ENCODE measurements around the gene PTPRG. TPM values are rescaled to one million over a fixed set of nuclear protein-coding genes. Genes with fewer than 3 reads are reported as not detected.

Gene PTPRG
- total and polyA plus RNA-seq, 2 experiments from 2014 or later: 15.2 to 45.7 TPM

DNA sequence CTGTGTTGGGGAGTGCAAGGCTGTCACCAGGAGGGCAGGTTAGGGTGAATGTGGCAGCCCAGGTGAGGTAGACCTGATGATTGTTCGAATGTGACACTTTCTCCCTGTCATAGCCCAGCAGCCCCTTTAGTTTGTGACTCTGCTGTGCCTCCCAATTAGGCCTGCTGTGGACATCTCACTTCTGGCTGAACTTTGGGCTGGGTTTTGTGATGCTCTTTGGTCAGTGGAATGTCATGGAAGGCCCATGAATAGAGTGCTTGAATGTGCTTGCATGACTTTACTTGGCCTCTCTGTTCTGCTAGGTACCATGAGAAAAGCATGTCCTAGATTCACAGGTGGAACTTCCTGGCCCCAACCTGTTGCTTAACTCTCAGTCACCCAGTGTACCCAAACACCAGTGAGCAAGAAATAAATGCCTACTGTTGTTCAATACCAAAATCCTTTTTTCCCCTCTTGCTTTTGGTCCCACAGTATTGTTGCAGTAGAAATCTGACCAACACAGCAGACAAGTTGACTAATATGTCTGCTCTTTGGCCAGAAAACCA lies 249.7 kb downstream of the PTPRG start:
- H3K27me3 ChIP-seq: no peaks in the 10 kb centered on the region

DNA sequence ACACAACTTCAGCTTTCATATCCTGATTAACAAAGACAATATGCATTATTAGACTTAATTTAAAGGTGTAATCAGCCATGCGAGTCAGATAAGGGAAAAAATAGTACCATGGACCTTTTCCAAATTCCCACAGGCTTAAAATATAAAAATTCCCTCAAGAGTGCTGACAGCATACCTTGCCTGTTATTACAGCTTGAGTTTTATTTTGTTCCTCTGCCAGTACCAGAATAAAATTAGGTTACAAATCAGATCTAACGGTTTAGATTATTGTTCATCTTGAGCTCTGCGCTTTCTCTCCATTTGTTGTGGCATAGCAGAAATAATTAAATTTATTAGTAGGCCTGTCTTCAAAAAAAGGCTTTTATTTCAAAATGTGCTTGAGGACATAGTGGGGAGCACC lies 250.3 kb downstream of the PTPRG start:
- H3K27me3 ChIP-seq: no peaks in the 10 kb centered on the region
- H3K4me1 ChIP-seq (ENCODE audit: low read depth): peaks cover 53% of the 10 kb centered on the region
- no peak for DNase-seq (ENCODE audit: low read depth in 1 of 2, low spot score in 1 of 2)
- H3K9me3 ChIP-seq (ENCODE audit: low read depth): no peaks in the 10 kb centered on the region
- H3K36me3 ChIP-seq: no peaks in the 10 kb centered on the region
- TF ChIP-seq, protein P1, sequence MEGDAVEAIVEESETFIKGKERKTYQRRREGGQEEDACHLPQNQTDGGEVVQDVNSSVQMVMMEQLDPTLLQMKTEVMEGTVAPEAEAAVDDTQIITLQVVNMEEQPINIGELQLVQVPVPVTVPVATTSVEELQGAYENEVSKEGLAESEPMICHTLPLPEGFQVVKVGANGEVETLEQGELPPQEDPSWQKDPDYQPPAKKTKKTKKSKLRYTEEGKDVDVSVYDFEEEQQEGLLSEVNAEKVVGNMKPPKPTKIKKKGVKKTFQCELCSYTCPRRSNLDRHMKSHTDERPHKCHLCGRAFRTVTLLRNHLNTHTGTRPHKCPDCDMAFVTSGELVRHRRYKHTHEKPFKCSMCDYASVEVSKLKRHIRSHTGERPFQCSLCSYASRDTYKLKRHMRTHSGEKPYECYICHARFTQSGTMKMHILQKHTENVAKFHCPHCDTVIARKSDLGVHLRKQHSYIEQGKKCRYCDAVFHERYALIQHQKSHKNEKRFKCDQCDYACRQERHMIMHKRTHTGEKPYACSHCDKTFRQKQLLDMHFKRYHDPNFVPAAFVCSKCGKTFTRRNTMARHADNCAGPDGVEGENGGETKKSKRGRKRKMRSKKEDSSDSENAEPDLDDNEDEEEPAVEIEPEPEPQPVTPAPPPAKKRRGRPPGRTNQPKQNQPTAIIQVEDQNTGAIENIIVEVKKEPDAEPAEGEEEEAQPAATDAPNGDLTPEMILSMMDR (IDR thresholded peaks at IDR 0.05; ENCODE audit: low read depth, low read length): no peak
- no peak overlapping the region for H3K4me3 ChIP-seq
- H3K27ac ChIP-seq: no peak overlapping the region

More for the DNA sequence above, 249.7 kb downstream of the PTPRG start:
- H3K4me3 ChIP-seq: no peak overlapping the region
- TF ChIP-seq, protein P1 (IDR thresholded peaks at IDR 0.05; ENCODE audit: low read depth, low read length): no peak
- no peak for DNase-seq (ENCODE audit: low read depth in 1 of 2, low spot score in 1 of 2)
- no peaks in the 10 kb centered on the region for H3K9me3 ChIP-seq (ENCODE audit: low read depth)
- peaks cover 59% of the 10 kb centered on the region for H3K4me1 ChIP-seq (ENCODE audit: low read depth)
- H3K36me3 ChIP-seq: no peaks in the 10 kb centered on the region
- H3K27ac ChIP-seq: no peak overlapping the region

DNA sequence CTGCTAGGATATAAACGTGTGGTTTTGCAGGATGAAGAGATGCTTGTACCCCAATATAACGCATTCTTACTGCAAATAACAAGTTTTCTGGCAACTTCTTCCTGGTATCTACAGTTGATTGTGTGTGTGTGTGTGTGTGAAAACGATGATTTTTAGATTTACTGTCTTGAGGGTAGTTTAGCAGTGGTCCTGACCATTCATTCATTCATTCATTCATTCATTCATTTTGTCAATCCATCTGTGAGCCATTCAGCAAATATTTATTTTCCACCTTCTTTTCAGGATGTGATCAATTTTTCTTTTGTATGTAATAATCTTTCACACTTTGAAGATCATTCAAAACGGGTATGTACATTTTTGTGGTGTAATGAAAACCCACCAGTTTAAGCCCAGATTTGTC lies 250.7 kb downstream of the PTPRG start:
- peaks cover 48% of the 10 kb centered on the region for H3K4me1 ChIP-seq (ENCODE audit: low read depth)
- no peaks in the 10 kb centered on the region for H3K9me3 ChIP-seq (ENCODE audit: low read depth)
- TF ChIP-seq, protein P1 (IDR thresholded peaks at IDR 0.05; ENCODE audit: low read depth, low read length): no peak
- no peak overlapping the region for H3K4me3 ChIP-seq
- H3K36me3 ChIP-seq: no peaks in the 10 kb centered on the region
- no peaks in the 10 kb centered on the region for H3K27me3 ChIP-seq
- no peak overlapping the region for H3K27ac ChIP-seq
- no peak for DNase-seq (ENCODE audit: low read depth in 1 of 2, low spot score in 1 of 2)

DNA sequence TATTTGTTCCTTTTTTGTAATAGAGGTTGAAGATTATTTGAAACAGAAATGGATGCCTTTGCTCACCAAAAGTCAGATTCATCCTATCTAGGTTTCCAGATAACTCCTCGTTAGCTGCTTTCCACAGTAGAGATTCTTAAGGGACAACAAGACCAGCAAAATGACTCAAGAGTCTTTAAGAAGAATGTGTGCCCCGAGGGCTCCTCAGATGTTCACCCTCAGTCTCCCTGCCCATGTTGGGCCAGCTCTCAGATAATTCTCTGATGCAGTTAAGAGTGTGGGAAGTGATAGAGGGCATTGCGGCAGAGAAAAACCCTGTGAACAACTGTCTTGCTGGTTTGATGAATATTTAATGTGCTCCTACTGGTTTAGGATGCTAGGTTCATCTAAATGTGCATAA lies 251.1 kb downstream of the PTPRG start:
- Histone ChIP-seq H3K27me3 (no peaks in the 10 kb centered on the region), H3K9me3 (ENCODE audit: low read depth) (no peaks in the 10 kb centered on the region), H3K27ac (no peak overlapping the region), H3K36me3 (no peaks in the 10 kb centered on the region), H3K4me1 (ENCODE audit: low read depth) (peaks cover 44% of the 10 kb centered on the region), H3K4me3 (no peak overlapping the region)
- no peak for DNase-seq (ENCODE audit: low read depth in 1 of 2, low spot score in 1 of 2)
- TF ChIP-seq, protein P1 (IDR thresholded peaks at IDR 0.05; ENCODE audit: low read depth, low read length): no peak

DNA sequence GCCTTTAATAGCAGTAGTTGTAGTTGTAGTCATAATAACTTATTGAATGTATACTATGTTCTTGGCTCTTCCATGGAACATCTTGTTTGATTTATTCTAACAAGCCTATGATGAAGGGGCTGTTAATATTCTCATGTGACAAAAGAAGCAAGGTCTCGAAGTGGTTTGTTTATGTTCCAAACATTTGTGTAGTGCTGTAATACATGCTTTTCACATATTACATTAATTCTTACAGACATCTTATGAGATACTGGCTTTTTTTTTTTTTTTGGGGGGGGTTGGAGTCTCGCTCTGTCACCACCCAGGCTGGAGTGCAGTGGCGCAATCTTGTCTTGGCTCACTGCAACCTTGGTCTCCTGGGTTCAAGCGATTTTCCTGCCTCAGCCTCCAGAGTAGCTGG lies 252.3 kb downstream of the PTPRG start:
- Histone ChIP-seq H3K9me3 (ENCODE audit: low read depth) (no peaks in the 10 kb centered on the region), H3K27me3 (no peaks in the 10 kb centered on the region), H3K4me3 (no peak overlapping the region), H3K4me1 (ENCODE audit: low read depth) (peaks cover 43% of the 10 kb centered on the region), H3K27ac (no peak overlapping the region), H3K36me3 (no peaks in the 10 kb centered on the region)
- DNase-seq (ENCODE audit: low read depth in 1 of 2, low spot score in 1 of 2): peak in 1 of 2 donors; percentile 48
- TF ChIP-seq, protein P1 (IDR thresholded peaks at IDR 0.05; ENCODE audit: low read depth, low read length): no peak
